ENCODE results near the gene MPP2.
"Not testable (repeated sequence)": the region's sequence is repeated elsewhere in the genome, so short reads cannot be mapped to it uniquely, and the experiment has no call there.

The MPP2 gene

DNA sequence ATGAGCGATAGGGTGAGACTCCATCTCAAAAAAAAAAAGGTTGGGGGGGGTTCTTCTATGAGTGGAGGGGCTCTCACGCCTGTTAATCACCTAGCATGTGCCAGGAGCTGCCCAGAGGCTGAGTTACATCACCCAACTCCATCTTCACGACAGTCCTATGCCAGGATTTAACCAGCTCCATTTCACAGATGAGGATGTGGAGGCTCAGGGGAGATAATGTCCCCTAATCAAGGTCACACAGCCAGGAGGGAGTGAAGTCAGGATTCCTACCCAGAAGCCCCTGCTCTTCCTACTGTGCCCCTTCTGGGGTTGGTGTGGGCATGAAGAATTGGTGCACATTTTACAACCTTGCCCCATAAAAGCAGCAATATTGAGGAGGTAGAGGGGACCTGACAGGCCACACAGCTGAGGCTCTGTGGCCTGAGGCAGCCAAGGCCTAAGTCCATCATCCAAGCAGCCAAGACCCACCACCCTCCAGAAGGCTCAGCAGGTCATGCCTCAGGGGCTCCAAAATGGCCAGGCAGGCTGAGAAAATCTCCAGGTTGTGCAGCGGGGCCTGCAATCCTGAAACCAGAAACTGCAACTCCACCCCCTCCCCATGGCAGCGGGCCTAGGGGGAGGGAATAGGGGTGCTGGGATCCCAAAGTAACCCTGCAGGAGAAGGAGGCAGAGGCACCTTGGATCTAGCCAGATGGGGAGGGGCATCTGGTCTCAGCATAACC, 28.0 kb upstream of the MPP2 start:
- H3K27me3 Mint-ChIP-seq (ENCODE audit: low read depth, poor library complexity), result peaks cover 29% of the 10 kb centered on the region
- H3K9me3 Mint-ChIP-seq, result no peaks in the 10 kb centered on the region
- H3K27ac Mint-ChIP-seq, result no peak overlapping the region
- H3K36me3 Mint-ChIP-seq (ENCODE audit: low read depth), result no peaks in the 10 kb centered on the region
- no peak overlapping the region for H3K4me3 Mint-ChIP-seq
- peak; percentile 49 for DNase-seq
- H3K4me1 Mint-ChIP-seq, result peaks cover 65% of the 10 kb centered on the region
- TF ChIP-seq, protein P1, sequence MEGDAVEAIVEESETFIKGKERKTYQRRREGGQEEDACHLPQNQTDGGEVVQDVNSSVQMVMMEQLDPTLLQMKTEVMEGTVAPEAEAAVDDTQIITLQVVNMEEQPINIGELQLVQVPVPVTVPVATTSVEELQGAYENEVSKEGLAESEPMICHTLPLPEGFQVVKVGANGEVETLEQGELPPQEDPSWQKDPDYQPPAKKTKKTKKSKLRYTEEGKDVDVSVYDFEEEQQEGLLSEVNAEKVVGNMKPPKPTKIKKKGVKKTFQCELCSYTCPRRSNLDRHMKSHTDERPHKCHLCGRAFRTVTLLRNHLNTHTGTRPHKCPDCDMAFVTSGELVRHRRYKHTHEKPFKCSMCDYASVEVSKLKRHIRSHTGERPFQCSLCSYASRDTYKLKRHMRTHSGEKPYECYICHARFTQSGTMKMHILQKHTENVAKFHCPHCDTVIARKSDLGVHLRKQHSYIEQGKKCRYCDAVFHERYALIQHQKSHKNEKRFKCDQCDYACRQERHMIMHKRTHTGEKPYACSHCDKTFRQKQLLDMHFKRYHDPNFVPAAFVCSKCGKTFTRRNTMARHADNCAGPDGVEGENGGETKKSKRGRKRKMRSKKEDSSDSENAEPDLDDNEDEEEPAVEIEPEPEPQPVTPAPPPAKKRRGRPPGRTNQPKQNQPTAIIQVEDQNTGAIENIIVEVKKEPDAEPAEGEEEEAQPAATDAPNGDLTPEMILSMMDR (IDR thresholded peaks at IDR 0.05), result no peak

DNA sequence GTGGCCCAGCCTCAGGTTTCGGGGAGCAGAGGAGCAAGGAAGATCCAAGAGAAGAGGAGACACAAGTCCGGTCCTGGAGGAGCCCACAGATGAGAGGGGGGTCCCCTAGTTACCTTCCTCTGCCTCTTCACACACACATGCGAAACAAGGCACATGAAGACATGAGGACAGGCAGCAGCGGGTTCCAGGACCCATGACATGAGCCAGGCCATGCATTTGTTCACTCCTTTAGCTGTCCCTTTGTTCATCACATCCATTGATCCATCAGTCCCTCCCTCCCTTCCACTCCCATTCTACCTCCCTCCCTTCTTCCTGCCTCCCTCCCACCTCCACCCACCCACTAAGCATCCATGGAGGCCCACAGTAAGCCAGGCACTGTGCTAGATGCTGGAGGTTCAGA, 25.6 kb upstream of the MPP2 start:
- H3K27me3 Mint-ChIP-seq (ENCODE audit: low read depth, poor library complexity), result peaks cover 28% of the 10 kb centered on the region
- H3K4me3 Mint-ChIP-seq, result no peak overlapping the region
- TF ChIP-seq, protein P1 (IDR thresholded peaks at IDR 0.05), result no peak
- H3K4me1 Mint-ChIP-seq, result peaks cover 71% of the 10 kb centered on the region
- no peaks in the 10 kb centered on the region for H3K36me3 Mint-ChIP-seq (ENCODE audit: low read depth)
- H3K9me3 Mint-ChIP-seq, result no peaks in the 10 kb centered on the region
- no peak for DNase-seq
- no peak overlapping the region for H3K27ac Mint-ChIP-seq

GRCh38 chr17:43932357-43932756, 25.0 kb upstream of the MPP2 start:
- Mint-ChIP-seq H3K9me3 (no peaks in the 10 kb centered on the region), H3K4me1 (peaks cover 72% of the 10 kb centered on the region), H3K27ac (no peak overlapping the region), H3K36me3 (ENCODE audit: low read depth) (no peaks in the 10 kb centered on the region), H3K27me3 (ENCODE audit: low read depth, poor library complexity) (peaks cover 32% of the 10 kb centered on the region), H3K4me3 (no peak overlapping the region)
- TF ChIP-seq, protein P1 (IDR thresholded peaks at IDR 0.05), result no peak
- no peak for DNase-seq

DNA sequence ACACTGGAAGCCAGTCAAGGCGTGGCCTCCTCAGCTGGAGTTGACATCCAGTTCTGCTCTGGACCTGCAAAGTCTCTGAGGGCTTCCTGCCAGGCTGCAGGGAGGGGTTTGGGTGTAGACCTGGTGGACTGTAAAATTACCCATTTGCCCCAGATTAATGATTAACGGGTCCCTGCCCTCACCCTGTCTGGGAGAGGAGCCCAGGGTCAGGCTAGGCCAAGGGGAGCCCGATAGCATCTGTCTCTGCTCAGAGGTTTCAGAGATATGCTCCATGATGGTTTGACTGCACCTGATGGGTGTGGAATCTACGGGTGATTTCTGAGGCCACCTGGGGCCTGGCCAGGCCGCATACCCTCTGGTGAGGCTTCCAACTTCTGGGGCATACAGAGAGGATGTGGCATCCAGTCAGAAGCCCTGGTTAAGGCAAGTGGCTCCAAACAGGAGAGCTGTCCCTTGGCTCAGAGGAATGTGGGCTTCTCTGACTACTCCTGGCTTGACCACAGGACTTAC, 23.8 kb upstream of the MPP2 start:
- no peak overlapping the region for H3K4me3 Mint-ChIP-seq
- peaks cover 41% of the 10 kb centered on the region for H3K27me3 Mint-ChIP-seq (ENCODE audit: low read depth, poor library complexity)
- peaks cover 71% of the 10 kb centered on the region for H3K4me1 Mint-ChIP-seq
- no peak for DNase-seq
- peaks cover 4% of the 10 kb centered on the region for H3K9me3 Mint-ChIP-seq
- H3K27ac Mint-ChIP-seq, result no peak overlapping the region
- H3K36me3 Mint-ChIP-seq (ENCODE audit: low read depth), result no peaks in the 10 kb centered on the region
- TF ChIP-seq, protein P1 (IDR thresholded peaks at IDR 0.05), result no peak

DNA sequence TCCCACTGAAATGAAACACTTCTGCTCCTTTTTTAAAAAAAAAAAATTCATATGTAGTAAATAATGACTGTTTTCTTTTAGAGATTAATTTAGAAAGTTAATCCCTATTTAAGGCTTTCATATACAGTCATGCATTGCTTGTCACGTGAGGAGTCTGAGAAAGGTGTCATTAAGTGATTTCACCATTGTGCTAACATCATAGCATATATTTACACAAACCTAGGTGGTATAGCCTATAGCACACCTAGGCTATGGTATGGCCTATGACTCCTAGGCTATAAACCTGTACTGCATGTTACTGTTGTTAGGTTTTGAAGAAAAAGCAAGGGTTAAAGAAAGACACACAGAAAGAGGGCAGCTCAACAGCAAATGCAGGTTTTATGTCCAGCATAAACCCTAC, 21.3 kb upstream of the MPP2 start:
- Mint-ChIP-seq H3K27ac (no peak overlapping the region), H3K36me3 (ENCODE audit: low read depth) (no peaks in the 10 kb centered on the region), H3K4me3 (no peak overlapping the region), H3K4me1 (peaks cover 51% of the 10 kb centered on the region), H3K9me3 (peaks cover 8% of the 10 kb centered on the region), H3K27me3 (ENCODE audit: low read depth, poor library complexity) (peaks cover 60% of the 10 kb centered on the region)
- no peak for DNase-seq
- TF ChIP-seq, protein P1 (IDR thresholded peaks at IDR 0.05), result no peak

DNA sequence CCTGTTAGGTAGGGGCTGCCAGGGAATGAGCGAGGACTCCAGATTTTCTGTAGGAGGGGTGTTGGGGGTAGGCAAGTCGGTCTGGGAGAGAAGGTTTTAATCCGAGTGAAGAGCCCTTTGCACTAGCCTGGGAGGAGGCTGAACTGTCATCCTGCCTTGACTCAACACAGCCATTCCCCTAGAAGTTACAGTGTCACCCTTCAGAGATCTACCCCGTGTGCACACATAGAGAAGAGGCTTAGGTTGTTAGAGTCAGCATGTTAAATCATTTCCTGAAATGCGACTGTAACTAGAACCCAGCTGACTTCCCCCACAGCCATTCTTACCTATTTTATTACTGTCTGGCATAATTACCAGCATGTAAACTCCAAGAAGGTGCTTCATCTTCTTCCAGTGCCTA, 20.6 kb upstream of the MPP2 start:
- Mint-ChIP-seq H3K27me3 (ENCODE audit: low read depth, poor library complexity) (peaks cover 64% of the 10 kb centered on the region), H3K4me3 (peak overlapping the region; percentile 66), H3K4me1 (peaks cover 48% of the 10 kb centered on the region), H3K27ac (peak overlapping the region; percentile 14)
- not testable (repeated sequence) for H3K36me3 Mint-ChIP-seq (ENCODE audit: low read depth); H3K9me3 Mint-ChIP-seq; DNase-seq

Measured in nephron progenitor cell (in vitro differentiated cells).